GM12873 (cell line): ENCODE measurements around the gene DCUN1D5.

Experiments used
- CTCF ChIP-seq: IDR thresholded peaks from 2 replicates; pipeline ENCODE4 v1.5.1; 2012; ENCODE audit warnings: low read depth, mild to moderate bottlenecking, moderate library complexity, low read length, control low read depth; ENCODE audit not compliant: insufficient read depth; ENCODE audit errors: missing control alignments

DCUN1D5 gene

GRCh38 chr11:103091801-103092524, at the start of gene DCUN1D5:
Gene DCUN1D5, minus strand, starts transcription at chr11:103092160. Its CDS starts 288 bp downstream, at chr11:103091872.
- no peak for TF ChIP-seq CTCF

- no peak for TF ChIP-seq CTCF
Measured at GRCh38 chr11:103125462-103125861, 33.5 kb upstream of the DCUN1D5 start.

- no peak for TF ChIP-seq CTCF
Measured at GRCh38 chr11:103114836-103115235, 22.9 kb upstream of the DCUN1D5 start.

- no peak for TF ChIP-seq CTCF
Measured at GRCh38 chr11:103112364-103112763, 20.4 kb upstream of the DCUN1D5 start.

- no peak for TF ChIP-seq CTCF
Measured at GRCh38 chr11:103111400-103111799, 19.4 kb upstream of the DCUN1D5 start.

GRCh38 chr11:103110391-103110790, 18.4 kb upstream of the DCUN1D5 start:
- no peak for TF ChIP-seq CTCF

GRCh38 chr11:103109818-103110388, 17.9 kb upstream of the DCUN1D5 start:
- no peak for TF ChIP-seq CTCF
